Sigmoid colon (tissue), 7 donors: ENCODE data around the gene MAPT. TPM values are rescaled to one million over a fixed set of nuclear protein-coding genes. Genes with fewer than 3 reads are reported as not detected.
A peak's percentile ranks its signal among the peaks of the same experiment; 100 is the strongest.

Experiments used
- DNase-seq: peaks from one replicate; pipeline ENCODE4 v3.0.0-alpha.2; 2019
- H3K27ac ChIP-seq, 4 donors: fragments of 200-600 bp; sonication (generic); one replicate each; pipeline ENCODE4 v1.5.1; 2016 to 2019; ENCODE audit warnings: mild to moderate bottlenecking in 1 of 4
- H3K27me3 ChIP-seq, 3 donors: fragments of 200-600 bp; sonication (generic); one replicate each; pipeline ENCODE4 v1.5.1; 2019; ENCODE audit warnings: mild to moderate bottlenecking in 1 of 3
- H3K36me3 ChIP-seq, 4 donors: fragments of 200-600 bp; sonication (generic); one replicate each; pipeline ENCODE4 v1.5.1; 2016 to 2019
- H3K4me1 ChIP-seq, 4 donors: fragments of 200-600 bp; sonication (generic); one replicate each; pipeline ENCODE4 v1.5.1; 2017 to 2019
- H3K4me3 ChIP-seq, 4 donors: fragments of 200-600 bp; sonication (generic); one replicate each; pipeline ENCODE4 v1.5.1; 2017 to 2019; ENCODE audit warnings: mild to moderate bottlenecking in 2 of 4, moderate library complexity in 1 of 4
- H3K9me3 ChIP-seq, 4 donors: fragments of 200-600 bp in 3 of 4; sonication (generic) in 3 of 4; one replicate each; pipeline versions ENCODE4 v1.5.1 to v1.6.1; 2013 to 2019
- EP300 ChIP-seq, 4 donors: sonication (generic); formaldehyde crosslinking; IDR thresholded peaks; one replicate each; pipeline ENCODE4 v1.6.1; 2017; ENCODE audit warnings: antibody characterized with exemption in 4 of 4
- POLR2A ChIP-seq, 2 donors: fragments of 450-650 bp; IDR thresholded peaks; one replicate each; pipeline ENCODE4 v1.6.1; 2016; ENCODE audit warnings: antibody characterized with exemption in 2 of 2, mild to moderate bottlenecking in 2 of 2, moderate library complexity in 2 of 2
- POLR2AphosphoS5 ChIP-seq, 4 donors: sonication (generic); formaldehyde crosslinking; IDR thresholded peaks; one replicate each; pipeline ENCODE4 v1.6.1; 2017; ENCODE audit warnings: antibody characterized with exemption in 4 of 4
- WGBS, 2 donors: extraction: QIAGEN DNeasy Blood & Tissue Kit; methylation state at CpG; one replicate each; pipeline ENCODE4 v1.1.7; 2013; 5-methylcytosine and 5-hydroxymethylcytosine counted together
- intact Hi-C: fragments of 100-400 bp; cut with DNase I; formaldehyde crosslinking; loops from one replicate; pipeline ENCODE4 v1.15.1; 2023
- polyA plus RNA-seq, 3 donors: library from polyadenylated mRNA; stranded (reverse); fragments of 200-250 nt; gene quantifications; one replicate each; pipeline ENCODE4 v1.2.3, GENCODE V29; 2013
- total RNA-seq, 4 donors: library from RNA; depleted of rRNA; stranded (reverse); fragments of >200 nt; gene quantifications; one replicate each; pipeline ENCODE4 v1.1.0, GENCODE V29; 2016
- TF ChIP-seq, protein P1 (sequence below), 4 experiments: fragments of 450-650 bp in 3 of 4; fragments of 200-600 bp in 1 of 4; IDR thresholded peaks; one replicate each; pipeline ENCODE4 v1.5.1; 2016 to 2019; ENCODE audit warnings: antibody characterized with exemption in 4 of 4, mild to moderate bottlenecking in 3 of 4, moderate library complexity in 2 of 4
- donor health status: healthy with polysubstance abuse.
- donor health status: Bipolar disorder and iron deficiency.
- donor health status: healthy.

Gene MAPT
- total and polyA plus RNA-seq, 7 donors: 0.60 to 20.5 (median 10.9) TPM; not detected in 1

GRCh38 chr17:45942284-45942683 is 47.9 kb downstream of the MAPT start:
- no peaks in the 10 kb centered on the region for H3K36me3 ChIP-seq
- no peak overlapping the region for H3K4me3 ChIP-seq
- no peaks in the 10 kb centered on the region for H3K27me3 ChIP-seq
- intact Hi-C loops: no loop called here
- TF ChIP-seq POLR2A (IDR thresholded peaks at IDR 0.05) (no peak), EP300 (IDR thresholded peaks at IDR 0.05) (peak in 2 of 4 donors; percentile 43 to 88), POLR2AphosphoS5 (IDR thresholded peaks at IDR 0.05) (peak; percentile 59 to 88 (median 68))
- TF ChIP-seq, protein P1, sequence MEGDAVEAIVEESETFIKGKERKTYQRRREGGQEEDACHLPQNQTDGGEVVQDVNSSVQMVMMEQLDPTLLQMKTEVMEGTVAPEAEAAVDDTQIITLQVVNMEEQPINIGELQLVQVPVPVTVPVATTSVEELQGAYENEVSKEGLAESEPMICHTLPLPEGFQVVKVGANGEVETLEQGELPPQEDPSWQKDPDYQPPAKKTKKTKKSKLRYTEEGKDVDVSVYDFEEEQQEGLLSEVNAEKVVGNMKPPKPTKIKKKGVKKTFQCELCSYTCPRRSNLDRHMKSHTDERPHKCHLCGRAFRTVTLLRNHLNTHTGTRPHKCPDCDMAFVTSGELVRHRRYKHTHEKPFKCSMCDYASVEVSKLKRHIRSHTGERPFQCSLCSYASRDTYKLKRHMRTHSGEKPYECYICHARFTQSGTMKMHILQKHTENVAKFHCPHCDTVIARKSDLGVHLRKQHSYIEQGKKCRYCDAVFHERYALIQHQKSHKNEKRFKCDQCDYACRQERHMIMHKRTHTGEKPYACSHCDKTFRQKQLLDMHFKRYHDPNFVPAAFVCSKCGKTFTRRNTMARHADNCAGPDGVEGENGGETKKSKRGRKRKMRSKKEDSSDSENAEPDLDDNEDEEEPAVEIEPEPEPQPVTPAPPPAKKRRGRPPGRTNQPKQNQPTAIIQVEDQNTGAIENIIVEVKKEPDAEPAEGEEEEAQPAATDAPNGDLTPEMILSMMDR (IDR thresholded peaks at IDR 0.05): no peak
- H3K9me3 ChIP-seq: no peaks in the 10 kb centered on the region
- peaks cover 0 to 36% (median 31%) of the 10 kb centered on the region in 4 donors for H3K4me1 ChIP-seq
- WGBS, 2 donors: 32 to 58% methylated on average over 11 of the region's 11 CpGs
- peak; percentile 95 for DNase-seq
- H3K27ac ChIP-seq: peak overlapping the region; percentile 42 to 82 (median 80)

DNA sequence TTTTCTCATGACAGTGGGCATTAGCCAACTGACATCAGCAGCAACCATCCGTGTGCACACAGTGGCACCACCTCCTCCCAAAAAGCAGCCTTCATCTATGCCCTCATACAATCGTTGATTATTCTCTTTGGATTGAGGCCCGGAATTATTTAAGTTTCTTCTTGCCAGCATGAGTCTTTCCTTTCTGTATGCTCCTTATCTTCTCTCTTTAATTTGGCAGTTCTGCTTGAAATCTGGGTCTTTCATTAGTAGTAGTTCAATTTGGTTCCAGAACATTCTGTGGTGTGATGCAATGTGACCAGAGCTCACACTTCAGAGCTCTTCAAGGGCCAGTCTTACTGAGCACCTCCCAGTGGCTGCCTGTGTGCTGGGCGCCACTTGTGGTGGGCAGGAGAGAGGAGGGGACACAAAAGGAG is 52.5 kb downstream of the MAPT start:
- H3K4me3 ChIP-seq: no peak overlapping the region
- H3K4me1 ChIP-seq: peaks cover 0 to 36% (median 27%) of the 10 kb centered on the region in 4 donors
- TF ChIP-seq EP300 (IDR thresholded peaks at IDR 0.05): no peak
- TF ChIP-seq, protein P1 (IDR thresholded peaks at IDR 0.05): no peak
- TF ChIP-seq POLR2AphosphoS5 (IDR thresholded peaks at IDR 0.05): no peak
- no peak for TF ChIP-seq POLR2A (IDR thresholded peaks at IDR 0.05)
- DNase-seq: no peak
- no peaks in the 10 kb centered on the region for H3K36me3 ChIP-seq
- H3K9me3 ChIP-seq: no peaks in the 10 kb centered on the region
- intact Hi-C loops: no loop called here
- H3K27me3 ChIP-seq: no peaks in the 10 kb centered on the region
- WGBS, 2 donors: 62 to 85% methylated on average over 4 of the region's 4 CpGs
- peak overlapping the region in 2 of 4 donors; percentile 19 to 35 for H3K27ac ChIP-seq

DNA sequence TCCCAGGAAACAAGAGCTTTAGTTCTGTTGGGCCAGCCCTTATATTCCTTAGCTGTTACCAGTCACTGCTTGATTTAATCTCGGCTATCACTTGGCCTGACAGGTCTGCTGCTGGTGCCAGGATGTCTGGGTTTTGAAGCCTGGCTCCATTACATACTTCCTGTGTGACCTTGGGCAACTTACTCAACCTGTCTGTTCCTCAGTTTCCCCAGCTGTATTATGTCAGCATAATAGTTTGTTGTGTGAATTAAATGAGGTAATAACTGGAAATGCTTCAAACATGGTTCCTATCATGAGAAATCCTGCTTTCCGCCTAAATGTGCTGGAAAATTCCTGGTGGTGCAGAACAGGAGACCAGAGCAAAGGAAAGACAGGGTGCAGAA is 54.1 kb downstream of the MAPT start:
- H3K27me3 ChIP-seq: no peaks in the 10 kb centered on the region
- peaks cover 0 to 20% (median 13%) of the 10 kb centered on the region in 4 donors for H3K4me1 ChIP-seq
- intact Hi-C loops: no loop called here
- H3K36me3 ChIP-seq: no peaks in the 10 kb centered on the region
- peak overlapping the region in 3 of 4 donors; percentile 28 to 67 (median 42) for H3K27ac ChIP-seq
- no peak for TF ChIP-seq EP300 (IDR thresholded peaks at IDR 0.05)
- TF ChIP-seq POLR2A (IDR thresholded peaks at IDR 0.05): no peak
- TF ChIP-seq, protein P1 (IDR thresholded peaks at IDR 0.05): no peak
- TF ChIP-seq POLR2AphosphoS5 (IDR thresholded peaks at IDR 0.05): no peak
- H3K9me3 ChIP-seq: no peaks in the 10 kb centered on the region
- WGBS, 2 donors: 45 to 81% methylated on average over 2 of the region's 2 CpGs
- DNase-seq: no peak
- peak overlapping the region in 2 of 4 donors; percentile 21 to 27 for H3K4me3 ChIP-seq

DNA sequence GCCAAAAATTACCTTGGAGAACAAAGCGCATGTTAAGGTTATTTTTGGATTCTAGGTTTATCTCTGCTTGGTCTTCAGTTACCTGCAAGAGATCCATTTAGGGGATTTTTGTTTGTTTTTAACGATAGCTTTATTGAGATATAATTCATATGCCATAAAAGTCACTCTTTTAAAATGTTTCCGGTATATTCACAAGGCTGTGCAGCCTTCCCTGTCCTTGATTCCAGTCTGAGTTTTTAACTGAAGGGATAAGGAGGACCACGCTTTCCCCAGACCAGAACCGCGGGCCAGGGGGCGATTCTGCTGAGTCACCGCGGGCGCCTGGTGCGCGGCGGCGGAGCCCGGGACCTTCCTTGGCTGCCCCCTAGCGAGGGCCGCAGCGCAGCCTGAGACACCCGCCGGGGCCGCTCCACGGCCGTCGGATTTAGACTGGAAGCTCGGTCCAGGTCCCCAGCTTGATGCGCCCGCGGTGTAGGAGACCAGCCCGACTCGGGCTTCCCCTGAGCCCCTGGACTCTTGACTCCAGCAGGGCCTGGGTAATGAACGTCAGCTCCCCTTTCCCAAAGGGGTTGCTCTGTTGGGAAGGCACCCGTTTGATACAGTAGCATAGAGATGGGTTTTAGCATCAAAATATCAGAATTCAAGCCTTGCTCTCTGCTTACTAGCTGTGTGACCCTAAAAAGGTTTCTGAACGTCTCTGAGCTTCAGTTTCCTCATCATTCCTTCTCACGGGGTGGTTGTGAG is 54.7 kb downstream of the MAPT start:
- Histone ChIP-seq H3K9me3 (no peaks in the 10 kb centered on the region), H3K4me1 (peaks cover 0 to 20% (median 13%) of the 10 kb centered on the region in 4 donors), H3K27me3 (no peaks in the 10 kb centered on the region), H3K36me3 (no peaks in the 10 kb centered on the region), H3K27ac (peak overlapping the region in 3 of 4 donors; percentile 28 to 67 (median 42)), H3K4me3 (peak overlapping the region in 3 of 4 donors; percentile 18 to 27 (median 21))
- TF ChIP-seq POLR2AphosphoS5 (IDR thresholded peaks at IDR 0.05) (peak in 2 of 4 donors; percentile 22 to 38), POLR2A (IDR thresholded peaks at IDR 0.05) (no peak), EP300 (IDR thresholded peaks at IDR 0.05) (no peak)
- TF ChIP-seq, protein P1 (IDR thresholded peaks at IDR 0.05): peak; percentile 53 to 88 (median 76)
- intact Hi-C loops: loop anchor here (1.0 kb wide), 1 partner anchor 55 kb away; the partner anchor contains the start of gene MAPT
- peak; percentile 86 for DNase-seq
- 3 to 6% methylated on average over 34 of the region's 34 CpGs for WGBS, 2 donors
